Measurements from ENCODE around the gene RBM14.

RBM14 gene

DNA sequence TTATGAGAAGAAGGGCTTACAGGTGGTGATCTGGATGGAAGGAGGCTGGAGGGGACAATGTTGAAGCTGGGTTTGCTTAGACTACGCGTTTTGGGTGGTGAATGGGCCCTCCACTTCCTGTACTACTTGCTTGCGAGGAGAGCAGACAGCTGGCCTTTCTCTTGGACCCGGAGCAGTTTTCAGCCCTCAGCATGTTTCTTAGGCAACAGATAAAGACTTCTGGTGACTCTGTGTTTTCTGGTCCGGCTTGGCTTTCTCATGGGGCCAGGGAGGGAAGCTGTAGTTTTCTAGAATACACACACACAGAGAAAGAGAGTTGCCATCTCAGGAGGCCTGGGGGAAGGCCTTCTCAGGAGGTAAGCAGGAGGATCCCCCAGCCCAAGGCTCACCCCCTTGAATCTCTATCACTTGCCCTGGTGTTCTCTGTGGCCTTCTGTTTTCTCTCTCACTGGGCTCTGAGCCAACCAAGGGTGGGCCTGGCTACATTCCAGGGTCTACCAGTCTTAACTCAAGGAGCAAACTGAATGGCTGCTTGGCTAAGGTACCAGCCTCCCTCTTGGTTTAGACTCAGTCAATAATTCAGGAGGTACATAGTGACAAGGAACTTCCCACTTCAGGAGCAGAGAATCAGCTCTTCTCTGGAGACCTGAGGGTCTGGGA lies 21.1 kb upstream of the RBM14 start:
- DNase-seq (ENCODE audit: low read depth, low spot score): peak; percentile 36

DNA sequence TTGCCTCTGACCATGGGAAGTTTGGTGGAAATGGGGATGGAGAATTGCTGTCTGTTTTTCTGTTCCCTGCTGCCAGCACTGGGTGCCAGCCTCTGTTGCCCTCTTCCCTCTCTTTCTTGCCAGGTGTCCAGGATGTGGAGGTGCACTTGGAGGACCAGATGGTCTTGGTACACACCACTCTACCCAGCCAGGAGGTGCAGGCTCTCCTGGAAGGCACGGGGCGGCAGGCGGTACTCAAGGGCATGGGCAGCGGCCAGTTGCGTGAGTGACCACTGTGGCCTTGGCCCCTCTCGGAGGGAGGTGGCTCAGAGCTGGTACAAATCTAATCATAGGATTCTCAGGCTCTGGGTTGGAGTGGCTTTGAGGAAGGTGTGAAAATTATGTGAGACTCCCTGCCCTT lies 17.4 kb upstream of the RBM14 start:
- DNase-seq (ENCODE audit: low read depth, low spot score): no peak

DNA sequence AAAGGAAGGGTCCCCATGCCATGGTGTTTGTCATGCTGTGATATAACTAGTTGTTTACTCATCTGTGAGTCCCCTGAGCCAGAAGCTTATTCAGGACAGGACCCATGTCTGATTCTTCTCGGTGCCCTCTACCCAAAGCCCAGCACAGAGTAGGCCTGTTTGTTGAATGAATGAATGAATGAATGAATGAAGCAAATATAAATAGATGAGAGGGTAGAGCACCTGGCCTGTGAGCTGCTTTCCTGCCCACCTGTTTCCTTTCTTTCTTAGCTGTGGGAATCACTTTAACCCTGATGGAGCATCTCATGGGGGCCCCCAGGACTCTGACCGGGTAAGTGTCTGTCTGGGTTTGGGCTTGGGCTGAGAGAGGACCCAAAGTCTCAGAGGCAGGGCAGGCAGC lies 16.2 kb upstream of the RBM14 start:
- no peak for DNase-seq (ENCODE audit: low read depth, low spot score)

DNA sequence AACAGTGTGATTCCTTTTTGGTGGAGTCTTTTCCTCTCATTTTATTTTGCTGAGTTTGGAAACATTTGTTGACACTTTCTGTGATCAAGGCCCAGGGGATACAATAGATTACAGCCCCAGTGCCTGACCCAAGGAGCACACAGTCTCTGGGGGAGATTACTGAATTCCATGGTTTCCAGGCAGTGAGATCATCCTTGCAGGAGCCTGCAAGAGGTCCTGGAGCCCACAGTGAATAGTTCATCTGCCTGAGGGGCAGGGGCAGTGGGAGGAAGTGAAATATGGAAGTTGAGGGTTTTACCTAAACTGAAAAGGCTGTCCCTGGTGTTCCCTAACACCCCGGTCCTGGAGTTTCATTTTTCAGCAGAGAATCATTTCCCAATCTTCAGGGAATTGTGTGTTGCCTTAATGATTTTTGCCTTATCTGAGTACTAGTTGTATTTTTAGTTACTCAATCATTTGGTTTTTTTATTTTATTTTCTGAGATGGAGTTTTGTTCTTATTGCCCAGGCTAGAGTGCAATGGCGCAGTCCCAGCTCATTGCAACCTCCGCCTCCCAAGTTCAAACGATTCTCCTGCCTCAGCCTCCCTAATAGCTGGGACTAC lies 15.7 kb upstream of the RBM14 start:
- peak; percentile 36 for DNase-seq (ENCODE audit: low read depth, low spot score)

DNA sequence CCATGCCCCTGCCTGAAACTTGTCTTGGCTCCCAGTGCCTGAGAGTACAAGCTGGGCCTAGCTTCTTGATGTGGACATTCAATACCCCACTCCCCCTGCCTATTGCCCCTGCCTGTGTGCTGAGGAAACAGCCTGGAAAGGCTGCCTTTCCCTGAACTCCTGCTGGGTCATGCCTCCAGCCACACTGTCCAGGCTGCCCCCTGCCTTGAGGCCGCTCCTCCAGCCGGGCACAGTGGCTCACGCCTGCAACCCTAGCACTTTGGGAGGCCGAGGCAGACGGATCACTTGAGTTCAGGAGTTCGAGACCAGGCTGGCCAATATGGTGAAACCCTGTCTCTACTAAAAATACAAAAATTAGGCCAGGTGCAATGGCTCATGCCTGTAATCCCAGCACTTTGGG lies 13.4 kb upstream of the RBM14 start:
- no peak for DNase-seq (ENCODE audit: low read depth, low spot score)

DNA sequence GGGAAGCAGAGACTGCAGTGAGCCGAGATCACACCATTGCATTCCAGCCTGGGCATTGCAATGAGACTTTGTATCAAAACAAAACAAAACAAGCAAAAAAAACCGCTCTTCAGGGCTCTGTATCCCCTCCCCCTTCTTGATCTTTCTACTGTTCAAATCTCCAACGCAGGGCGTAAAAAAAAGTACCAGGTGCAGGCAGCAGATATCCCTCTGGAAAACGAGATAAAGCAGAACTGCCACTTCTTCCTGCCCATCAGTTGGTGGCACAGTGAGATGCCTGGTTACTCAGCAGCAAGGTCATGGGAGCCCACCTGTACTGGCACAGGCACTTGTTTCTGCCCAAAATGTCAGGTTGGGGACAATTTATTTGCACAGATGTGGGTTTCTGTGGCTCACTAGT lies 12.3 kb upstream of the RBM14 start:
- DNase-seq (ENCODE audit: low read depth, low spot score): no peak

DNA sequence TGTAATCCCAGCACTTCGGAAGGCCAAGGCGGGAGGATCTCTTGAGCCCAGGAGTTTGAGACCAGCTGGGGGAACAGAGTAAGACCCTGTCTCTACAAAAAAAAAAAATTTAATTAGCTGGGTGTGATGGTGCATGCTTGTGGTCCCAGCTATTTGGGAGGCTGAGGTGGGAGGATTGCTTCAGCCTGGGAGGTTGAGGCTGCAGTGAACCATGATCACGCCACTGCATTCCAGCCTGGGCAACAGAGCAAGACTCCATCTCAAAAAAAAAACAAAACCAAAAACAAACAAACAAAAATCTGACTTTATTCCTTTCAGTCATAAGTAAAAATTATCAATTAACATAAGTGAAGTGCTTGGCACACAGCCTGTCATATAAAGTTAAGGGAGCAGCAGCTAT lies 9.8 kb upstream of the RBM14 start:
- DNase-seq (ENCODE audit: low read depth, low spot score): peak; percentile 21

DNA sequence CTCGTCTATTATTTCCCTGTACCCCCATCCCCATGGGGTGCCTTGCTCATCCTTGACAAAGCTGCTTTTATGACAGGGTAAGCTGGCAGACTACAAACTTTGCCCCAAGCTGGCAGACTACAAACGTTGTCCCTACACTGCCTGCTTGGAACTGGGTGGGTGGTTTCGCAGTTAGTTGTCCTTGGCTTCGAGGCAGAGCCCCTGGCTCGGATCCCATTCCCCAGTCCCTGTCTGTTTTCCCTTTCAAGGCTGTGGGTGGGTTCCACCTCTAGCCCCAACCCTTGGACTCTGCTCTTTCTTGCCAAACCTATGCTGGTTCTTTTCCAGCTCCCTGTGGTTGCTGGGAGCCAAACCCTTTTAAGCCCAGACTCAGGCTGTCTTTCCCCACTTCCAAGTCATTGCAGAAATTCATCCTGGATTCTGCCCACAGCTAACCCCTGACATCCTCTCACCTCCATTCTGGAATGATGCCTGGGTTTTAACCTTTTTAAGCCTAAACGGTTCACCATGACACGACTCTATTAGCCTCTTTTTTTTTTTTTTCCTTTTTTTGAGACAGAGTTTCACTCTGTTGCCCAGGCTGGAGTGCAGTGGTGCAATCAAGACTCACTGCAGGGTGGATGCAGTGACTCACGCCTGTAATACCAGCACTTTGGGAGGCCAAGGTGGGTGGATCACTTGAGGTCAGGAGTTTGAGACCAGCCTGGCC lies 9.2 kb upstream of the RBM14 start:
- DNase-seq (ENCODE audit: low read depth, low spot score): peak; percentile 91

DNA sequence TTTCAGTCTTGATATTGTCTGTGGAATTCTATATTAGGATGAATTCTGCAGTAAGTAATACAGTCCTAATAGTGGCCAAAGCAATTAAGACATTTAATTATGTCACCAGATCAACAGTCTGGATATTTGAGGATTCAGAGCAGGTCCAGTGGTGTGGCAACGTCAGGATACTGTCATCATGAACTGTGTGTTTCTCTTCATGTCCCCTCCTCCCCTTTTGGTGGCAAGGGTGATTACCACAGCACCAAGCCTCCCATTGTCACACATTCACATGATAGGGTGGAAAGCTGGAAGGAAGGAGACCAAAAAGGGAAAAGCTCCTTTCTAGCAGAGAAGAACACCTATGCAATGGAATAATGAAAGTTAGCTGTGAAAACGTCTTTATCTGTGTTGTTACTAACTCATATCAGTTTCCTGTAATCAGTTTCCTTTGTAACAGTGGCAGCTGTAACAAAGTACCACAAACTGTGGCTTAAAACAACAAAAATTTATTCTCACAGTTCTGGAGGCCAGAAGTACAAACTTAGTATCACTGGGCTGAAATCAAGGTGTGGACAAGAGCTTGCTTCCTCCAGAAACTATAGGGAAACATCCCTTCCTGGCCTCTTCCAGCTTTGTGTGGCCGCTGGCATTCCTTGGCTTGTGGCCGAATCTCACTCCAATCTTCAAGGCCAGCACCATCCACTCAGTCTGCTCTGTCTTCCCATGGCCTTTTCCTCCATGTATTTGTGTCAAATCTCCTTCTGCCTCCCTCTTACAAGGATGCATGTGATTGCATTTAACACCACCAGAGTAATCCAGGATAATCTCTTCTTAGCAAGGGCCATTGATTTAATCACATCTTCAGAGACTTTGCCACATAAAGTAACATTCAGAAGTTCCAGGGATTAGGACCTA lies 6.5 kb upstream of the RBM14 start:
- no peak for DNase-seq (ENCODE audit: low read depth, low spot score)

DNA sequence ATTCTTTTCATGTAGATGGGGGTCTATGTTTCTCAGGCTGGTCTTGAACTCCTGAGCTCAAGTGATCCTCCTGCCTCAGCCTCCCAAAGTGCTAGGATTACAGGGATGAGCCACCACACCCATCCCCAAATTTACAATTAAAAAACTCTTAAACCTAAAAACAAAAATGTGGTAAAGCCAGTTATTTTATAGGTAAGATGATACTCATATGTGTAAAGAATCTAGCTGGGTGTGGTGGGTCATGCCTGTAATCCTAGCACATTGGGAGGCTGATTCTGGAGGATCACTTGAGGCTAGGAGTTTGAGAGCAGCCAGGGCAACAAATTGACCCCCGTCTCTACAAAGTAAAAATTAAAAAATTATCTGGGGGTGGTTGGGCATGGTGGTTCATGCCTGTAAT lies 4.0 kb upstream of the RBM14 start:
- DNase-seq (ENCODE audit: low read depth, low spot score): no peak

DNA sequence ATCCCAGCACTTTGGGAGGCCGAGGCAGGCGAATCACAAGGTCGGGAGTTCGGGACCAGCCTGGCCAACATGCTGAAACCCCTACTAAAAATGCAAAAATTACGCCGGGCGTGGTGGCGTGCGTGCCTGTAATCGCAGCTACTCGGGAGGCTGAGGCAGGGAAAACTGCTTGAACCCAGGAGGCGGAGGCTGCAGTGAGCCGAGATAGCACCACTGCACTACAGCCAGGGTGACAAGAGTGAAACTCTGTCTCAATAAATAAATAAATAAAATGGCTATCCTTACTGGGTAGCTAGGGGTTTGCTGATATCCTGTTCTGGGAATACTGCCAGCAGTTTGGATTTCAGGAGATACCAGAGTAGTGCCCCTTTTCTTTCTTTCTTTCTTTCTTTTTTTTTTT lies 2.4 kb upstream of the RBM14 start:
- DNase-seq (ENCODE audit: low read depth, low spot score): no peak

DNA sequence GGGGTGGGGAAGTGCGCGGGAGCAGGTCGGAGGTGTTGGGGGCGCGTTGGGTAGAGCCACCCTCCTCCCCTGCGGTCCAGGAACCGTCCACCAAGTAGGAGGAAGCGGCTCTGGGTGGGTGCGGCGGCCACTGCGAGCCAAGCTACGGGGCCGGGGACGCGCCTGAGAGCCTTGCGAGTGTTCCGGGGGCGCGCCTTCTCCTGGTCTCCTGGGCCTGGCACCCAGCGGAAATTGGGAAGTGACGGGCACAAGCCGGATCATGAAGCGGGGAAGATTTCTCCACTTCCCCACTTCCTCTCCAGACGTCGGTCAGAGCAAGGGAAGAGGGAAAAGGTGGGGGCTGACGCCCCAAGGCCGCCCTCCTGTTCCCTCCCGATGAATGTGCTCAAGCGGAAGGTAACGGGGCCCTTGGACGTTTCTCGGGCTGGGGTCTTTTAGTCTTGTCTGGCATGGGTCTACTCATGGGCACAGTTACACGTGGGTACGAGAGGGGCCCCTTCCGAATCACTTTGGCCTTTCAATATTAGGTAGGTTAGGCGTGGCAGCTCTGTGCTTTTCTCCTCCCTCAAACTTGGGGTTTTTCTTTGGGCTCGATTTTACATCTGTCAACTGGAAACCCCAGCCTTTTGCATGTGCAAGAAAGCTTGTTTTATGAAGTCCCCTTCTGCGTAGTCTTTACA lies 865 bp downstream of the RBM14 start:
- no peak for DNase-seq (ENCODE audit: low read depth, low spot score)

DNA sequence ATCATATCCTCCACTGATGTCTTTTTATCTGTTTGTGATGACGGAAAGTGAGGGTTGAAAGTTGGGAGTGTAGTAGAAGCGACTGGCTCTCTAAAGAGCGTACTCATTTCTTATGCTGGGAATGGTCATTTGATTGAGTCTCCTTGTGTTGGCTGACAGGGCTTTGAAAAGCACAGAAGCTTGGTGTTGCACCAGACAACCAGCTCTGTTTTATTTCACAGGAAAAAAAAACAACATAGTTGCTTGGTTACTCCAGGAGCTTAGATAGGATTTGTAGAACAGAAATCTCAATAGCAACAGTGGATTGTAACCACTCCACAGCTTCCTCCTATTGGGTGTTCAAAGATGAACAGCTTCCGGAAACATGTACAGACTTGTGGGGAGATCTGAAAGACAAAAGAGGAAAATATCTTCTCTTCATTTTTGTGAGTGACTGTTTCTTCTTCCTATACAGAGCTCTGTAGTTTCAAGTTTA lies 2.7 kb downstream of the RBM14 start:
- peak; percentile 80 for DNase-seq (ENCODE audit: low read depth, low spot score)

DNA sequence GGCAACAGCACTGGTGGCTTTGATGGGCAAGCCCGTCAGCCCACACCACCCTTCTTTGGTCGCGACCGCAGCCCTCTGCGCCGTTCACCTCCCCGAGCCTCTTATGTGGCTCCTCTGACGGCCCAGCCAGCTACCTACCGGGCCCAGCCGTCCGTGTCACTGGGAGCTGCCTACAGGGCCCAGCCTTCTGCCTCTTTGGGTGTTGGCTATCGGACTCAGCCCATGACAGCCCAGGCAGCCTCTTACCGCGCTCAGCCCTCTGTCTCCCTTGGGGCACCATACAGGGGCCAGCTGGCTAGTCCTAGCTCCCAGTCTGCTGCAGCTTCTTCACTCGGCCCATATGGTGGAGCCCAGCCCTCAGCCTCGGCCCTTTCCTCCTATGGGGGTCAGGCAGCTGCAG lies 8.0 kb downstream of the RBM14 start:
- DNase-seq (ENCODE audit: low read depth, low spot score): no peak

DNA sequence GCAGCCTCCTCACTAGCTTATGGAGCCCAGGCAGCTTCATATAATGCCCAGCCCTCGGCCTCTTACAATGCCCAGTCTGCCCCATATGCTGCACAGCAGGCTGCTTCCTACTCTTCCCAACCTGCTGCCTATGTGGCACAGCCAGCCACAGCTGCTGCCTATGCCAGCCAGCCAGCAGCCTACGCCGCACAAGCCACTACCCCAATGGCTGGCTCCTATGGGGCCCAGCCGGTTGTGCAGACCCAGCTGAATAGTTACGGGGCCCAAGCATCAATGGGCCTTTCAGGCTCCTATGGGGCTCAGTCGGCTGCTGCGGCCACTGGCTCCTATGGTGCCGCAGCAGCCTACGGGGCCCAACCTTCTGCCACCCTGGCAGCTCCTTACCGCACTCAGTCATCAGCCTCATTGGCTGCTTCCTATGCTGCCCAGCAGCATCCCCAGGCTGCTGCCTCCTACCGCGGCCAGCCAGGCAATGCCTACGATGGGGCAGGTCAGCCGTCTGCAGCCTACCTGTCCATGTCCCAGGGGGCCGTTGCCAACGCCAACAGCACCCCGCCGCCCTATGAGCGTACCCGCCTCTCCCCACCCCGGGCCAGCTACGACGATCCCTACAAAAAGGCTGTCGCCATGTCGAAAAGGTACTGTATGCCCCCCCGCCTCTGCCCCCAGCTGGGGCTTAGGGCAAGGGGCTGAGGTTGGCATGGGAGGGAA lies 8.8 kb downstream of the RBM14 start:
- no peak for DNase-seq (ENCODE audit: low read depth, low spot score)

DNA sequence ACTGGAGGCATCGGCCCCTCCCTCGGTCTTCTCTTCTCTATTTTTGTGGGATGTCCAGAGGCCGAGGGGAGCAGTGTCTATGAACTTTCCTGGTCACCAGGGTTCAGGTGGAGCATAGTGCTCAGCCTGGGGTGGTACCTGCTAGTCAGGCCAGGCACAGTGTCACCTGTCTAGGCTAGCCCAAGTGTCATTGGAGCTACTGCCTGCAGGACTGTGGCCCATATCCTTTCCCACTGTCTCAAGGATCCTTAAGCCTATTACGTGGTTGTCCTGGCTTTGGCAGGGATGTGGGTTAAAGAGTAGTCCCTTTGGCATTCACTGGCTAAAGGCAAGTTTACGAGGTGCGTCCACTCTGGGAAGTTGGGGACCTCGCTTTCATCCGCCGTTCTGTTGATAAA lies 9.3 kb downstream of the RBM14 start:
- DNase-seq (ENCODE audit: low read depth, low spot score): no peak

DNA sequence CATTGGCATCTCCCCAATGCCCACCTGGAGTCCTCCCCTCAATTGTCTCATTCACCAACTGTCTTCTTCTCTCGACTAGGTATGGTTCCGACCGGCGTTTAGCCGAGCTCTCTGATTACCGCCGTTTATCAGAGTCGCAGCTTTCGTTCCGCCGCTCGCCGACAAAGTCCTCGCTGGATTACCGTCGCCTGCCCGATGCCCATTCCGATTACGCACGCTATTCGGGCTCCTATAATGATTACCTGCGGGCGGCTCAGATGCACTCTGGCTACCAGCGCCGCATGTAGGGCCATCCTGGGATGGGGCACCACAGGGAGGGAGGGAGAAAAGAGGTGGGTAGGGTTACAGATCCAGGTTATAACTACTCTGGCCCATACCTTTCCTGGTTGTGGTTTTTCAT lies 10.0 kb downstream of the RBM14 start:
- DNase-seq (ENCODE audit: low read depth, low spot score): no peak

DNA sequence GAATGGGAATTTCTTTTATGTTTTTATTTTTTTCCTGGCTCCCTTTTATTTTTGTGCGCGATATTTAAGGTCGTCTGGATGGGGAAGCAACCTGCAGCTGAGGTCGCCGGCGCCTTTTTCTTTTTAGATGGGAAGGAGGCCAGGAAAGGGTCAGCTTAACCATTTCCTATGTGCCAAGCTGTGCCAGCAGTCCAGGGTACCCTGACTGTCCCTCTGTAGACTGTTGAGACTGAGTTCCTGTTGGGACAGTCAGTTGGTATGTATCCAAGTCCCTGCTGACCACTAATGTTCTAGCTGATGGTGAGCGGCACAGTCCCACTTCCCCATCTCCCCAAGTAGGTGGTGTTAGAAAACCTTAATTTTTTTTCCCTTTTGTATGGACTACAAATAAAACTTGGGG lies 10.5 kb downstream of the RBM14 start:
- DNase-seq (ENCODE audit: low read depth, low spot score): no peak

DNA sequence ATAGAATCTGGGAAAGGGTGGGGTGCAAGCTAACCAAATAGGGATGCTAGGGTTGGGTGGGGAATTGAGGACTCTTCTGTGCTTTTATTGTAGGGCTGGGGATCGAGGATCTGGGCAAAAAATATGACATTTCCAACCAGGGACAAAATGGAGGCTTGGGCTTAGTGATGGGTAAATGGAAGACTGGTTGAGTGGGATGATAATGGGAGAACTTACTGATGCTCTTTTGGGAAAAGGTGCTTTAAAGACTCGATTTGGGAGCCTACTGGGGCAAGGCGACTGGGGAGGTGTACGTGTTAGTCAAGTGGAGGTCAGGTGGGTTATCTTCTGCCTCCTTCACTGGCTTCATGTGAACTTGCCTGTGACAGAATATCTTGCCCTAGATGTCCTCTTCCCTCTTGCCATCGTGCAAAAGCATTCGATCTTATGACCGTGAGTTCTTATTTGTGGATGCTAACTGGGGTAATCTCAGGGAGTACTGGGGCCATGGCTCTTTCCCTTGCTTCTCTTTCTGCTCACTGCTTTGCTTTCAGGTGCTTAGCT lies 11.7 kb downstream of the RBM14 start:
- DNase-seq (ENCODE audit: low read depth, low spot score): no peak

DNA sequence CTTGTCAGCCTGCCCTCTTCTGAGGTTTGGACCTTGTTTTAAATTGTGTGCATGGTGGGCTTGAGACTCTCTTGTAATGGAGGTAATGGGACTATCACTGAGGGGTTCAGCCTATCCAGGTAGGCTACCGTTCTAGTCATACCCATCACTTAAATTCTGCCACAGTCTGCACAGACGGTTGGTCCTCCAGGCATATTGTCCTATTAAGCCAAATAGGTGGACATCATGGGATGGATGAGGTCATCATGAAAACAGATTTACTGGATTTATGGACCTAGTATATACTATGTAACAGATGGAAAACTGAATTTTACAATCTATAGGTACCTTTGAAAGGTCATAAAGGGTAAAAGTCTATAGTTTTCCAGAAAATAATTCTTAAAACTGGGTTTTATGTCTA lies 12.9 kb downstream of the RBM14 start:
- no peak for DNase-seq (ENCODE audit: low read depth, low spot score)

DNA sequence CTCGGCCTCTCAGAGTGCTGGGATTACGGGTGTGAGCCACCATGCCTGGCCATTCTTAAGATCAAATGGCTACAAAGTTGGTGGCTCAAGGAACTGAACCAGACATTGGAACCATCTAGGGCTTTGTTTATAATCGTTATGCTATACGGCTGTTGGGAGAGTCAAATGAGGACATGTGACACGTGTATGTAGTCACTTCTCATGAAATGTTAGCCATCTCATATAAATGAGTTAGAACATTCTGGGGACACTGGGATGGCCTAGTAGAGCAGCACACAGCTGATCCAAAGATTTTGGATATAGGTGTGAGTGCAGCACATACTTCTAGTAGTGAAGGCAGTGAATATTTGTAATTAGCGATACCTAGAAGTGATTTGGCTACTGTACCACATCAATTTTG lies 15.5 kb downstream of the RBM14 start:
- no peak for DNase-seq (ENCODE audit: low read depth, low spot score)
